HPDE6-E6E7 (cell line): Measurements from ENCODE around the gene LUZP4.
"Not testable (repeated sequence)": the region's sequence is repeated elsewhere in the genome, so short reads cannot be mapped to it uniquely, and the experiment has no call there.

Experiments used
- DNase-seq: peaks from one replicate; pipeline ENCODE4 v3.0.0; 2011; ENCODE audit warnings: missing footprints; ENCODE audit errors: extremely low spot score

Gene LUZP4

GRCh38 chrX:115337491-115338144 is 48.1 kb downstream of the LUZP4 start:
- no peak for DNase-seq

- DNase-seq = no peak
Measured at GRCh38 chrX:115339441-115340025, 50.0 kb downstream of the LUZP4 start.

DNA sequence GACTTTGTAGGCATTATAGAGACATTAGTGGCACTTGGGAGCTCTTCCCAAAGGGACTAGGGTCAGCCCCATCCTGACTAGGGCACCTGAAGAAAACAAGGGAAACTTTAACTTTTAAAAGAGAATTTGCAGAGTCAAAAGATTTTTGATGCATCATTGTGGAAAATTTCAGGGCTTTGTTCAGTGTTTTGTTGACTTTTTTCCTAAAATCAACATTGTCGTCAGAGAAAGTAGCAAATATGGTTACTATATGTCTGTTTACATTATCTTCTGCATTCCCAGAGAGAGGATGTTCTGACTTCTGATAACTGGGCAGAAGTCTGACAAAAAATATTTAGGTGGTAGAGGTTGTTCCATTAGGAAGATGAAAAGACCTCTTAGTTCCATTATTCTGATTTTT is 51.9 kb downstream of the LUZP4 start:
- DNase-seq = no peak

DNA sequence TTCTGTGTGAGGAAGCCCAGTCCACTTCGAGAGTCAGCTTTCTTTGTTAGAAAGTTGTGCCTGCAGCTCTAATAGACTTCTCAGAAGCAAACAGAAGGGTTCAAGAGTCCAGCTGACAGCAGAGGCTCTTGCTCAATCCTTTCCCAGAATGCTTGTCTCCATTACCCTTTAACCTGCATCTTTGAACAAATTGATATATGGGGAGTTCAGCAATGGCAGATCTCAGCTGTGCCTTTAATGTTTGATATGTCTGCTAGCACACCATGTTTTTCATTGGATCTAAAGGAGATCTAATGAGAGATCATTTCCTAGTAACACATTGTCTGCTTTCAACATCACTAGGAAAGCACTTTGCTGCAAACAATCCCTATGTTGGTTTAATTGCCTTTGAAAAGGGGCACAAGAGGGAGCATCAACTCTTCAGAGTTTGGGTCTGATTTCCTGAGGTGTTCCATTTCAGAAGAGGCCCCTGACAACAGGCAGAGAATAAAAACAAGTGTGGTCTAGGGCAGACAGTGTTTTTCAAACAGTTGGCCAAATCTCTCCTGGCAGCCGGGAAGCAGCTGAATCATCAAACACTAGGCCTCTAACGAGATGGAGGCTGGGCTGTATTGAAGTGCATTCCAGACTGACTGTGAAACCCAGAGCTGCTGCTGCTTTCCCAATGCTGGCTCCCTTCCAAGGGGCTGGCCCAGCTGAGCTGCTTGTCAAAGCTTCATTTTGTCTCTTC is 55.5 kb downstream of the LUZP4 start:
- peak; percentile 77 for DNase-seq

DNA sequence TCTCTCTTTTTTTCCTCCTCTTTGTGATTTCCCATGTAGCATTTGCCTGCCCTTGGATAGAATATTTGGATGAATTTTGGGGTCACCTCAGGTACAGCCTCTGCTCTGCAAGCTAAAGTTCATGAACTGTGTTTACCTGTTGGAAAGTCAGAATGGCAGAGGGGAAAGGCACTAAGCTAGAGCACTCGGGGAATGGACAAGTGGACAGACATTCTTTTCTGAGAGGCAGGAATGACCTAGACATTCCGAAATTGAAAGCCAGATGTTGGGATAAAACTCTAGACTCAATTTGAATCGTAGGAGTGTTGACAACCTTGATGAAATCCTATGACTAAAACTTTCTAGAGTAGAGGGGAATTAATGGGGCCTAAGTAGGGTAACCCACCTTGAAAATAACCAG is 56.1 kb downstream of the LUZP4 start:
- DNase-seq = no peak

DNA sequence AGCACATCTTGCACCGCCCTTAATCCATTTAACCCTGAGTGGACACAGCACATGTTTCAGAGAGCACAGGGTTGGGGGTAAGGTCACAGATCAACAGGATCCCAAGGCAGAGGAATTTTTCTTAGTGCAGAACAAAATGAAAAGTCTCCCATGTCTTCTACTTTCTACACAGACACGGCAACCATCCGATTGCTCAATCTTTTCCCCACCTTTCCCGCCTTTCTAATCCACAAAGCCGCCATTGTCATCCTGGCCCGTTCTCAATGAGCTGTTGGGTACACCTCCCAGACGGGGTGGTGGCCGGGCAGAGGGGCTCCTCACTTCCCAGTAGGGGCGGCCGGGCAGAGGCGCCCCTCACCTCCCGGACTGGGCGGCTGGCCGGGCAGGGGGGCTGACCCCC is 57.2 kb downstream of the LUZP4 start:
- DNase-seq = not testable (repeated sequence)

DNA sequence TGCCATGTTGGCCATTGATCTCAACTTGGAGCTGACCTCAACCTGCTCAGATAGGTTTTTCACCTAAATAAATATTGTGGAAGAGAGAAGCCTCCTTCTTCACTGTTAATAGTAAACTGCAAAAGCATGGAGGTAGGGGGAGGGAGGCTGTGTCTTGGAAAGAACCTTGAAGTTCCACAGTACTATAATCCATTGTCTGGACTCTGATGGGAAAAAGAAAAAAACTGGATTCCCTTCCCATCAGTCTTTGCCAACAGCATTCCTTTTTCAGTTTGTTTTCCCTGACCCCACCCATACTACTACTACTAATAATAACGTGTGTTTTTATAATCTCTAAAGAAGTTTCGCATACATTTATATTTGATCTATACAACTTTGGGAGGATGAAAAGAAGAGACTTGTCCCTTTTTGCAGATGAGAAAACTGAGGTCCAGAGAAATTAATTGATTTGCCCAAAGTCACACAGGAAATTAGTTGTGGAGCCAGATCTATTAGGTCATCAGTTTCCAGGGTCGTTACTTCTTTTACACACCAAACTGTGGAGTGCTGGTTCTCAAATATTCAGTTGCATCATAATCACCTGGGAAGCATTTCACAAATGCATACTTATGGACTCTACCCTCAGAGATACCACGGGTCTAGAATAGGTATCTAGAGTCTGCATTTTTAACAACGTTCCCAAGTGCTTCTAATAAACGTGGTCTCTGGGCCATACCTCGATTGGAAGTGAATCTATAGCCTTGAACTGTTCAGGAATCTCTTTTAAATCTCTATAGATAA is 59.1 kb downstream of the LUZP4 start:
- DNase-seq = no peak

DNA sequence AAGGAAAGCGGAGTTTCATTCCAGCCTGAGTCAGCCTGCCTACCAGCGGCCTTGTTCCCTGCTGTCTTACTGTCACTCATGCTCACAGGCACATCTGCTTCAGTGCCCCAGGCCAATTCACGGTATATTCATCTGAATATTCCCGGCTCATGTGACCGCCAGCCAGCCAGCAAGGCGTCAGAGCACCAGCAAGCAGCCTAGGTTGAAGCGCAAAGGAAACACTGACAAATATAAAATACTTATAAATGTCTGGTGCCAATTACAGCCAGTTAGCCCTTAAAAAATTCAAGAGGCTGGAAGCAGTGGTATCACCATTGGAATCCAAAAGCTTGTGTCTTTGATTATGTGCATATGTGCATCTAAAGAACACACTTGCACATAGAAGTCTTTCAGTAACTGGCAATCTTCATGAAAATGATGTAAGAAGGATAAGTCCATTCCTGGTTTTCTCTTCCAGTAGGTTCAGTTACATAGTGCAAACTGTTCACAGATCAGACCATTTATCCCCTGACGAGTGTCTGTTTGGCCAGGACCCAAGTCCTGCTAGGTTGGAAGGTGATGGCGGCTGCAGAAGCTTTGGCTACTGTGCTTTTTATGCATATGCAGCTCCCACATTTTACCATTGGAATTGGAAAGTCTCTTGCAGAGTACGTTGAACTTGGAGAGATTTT is 61.3 kb downstream of the LUZP4 start:
- DNase-seq = no peak

DNA sequence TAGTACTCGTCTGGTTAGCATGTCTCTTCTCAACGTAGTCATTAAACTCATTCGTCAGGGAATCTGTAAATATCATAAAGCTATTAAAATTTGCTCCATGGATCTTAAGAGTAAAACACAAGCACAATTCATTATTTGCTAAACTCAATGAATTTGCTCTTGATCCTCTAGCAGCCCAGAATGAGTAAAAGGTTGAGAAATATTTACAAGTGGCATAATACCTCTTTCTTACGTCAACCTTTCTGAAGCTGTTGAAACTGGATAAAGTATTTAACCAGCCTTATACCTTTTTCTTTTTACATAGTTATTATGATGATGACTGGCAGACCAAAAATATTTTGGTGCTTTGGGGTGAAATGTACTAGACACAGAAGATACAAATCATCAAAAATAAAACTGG is 66.9 kb downstream of the LUZP4 start:
- DNase-seq = no peak
